ENCODE measurements around the gene HRH1. TPM values are rescaled to one million over a fixed set of nuclear protein-coding genes. Genes with fewer than 3 reads are reported as not detected.
"Not testable (repeated sequence)": the region's sequence is repeated elsewhere in the genome, so short reads cannot be mapped to it uniquely, and the experiment has no call there.

Gene HRH1
- total RNA-seq, 2 donors from 2014 or later, result 5.5 to 11.4 TPM

DNA sequence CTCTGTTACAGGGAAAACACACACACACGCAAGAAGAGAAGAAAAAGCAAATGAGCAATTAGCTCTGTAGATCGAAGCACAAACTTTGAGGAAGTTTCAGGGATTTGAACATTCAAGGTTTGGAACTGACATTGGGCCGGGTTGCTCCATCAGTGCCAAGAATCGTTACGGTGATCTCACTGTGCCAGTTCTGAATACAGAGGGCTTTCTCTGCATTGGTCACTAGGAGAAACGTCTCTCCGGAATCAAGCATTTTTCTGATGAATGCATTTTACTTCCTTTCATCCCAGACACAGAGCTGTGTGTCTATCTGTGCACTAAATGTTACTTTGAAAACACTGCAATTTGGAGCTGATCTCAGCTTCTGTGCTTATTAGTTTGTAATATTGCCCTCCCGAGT is 11.2 kb downstream of the HRH1 start:
- DNase-seq (ENCODE audit: low spot score), result no peak
- intact Hi-C loops (cut with DNase I), result loop anchor here in 1 of 2 donors (10.0 kb wide), 1 partner anchor 159 kb away; no protein-coding TSS in a partner anchor

DNA sequence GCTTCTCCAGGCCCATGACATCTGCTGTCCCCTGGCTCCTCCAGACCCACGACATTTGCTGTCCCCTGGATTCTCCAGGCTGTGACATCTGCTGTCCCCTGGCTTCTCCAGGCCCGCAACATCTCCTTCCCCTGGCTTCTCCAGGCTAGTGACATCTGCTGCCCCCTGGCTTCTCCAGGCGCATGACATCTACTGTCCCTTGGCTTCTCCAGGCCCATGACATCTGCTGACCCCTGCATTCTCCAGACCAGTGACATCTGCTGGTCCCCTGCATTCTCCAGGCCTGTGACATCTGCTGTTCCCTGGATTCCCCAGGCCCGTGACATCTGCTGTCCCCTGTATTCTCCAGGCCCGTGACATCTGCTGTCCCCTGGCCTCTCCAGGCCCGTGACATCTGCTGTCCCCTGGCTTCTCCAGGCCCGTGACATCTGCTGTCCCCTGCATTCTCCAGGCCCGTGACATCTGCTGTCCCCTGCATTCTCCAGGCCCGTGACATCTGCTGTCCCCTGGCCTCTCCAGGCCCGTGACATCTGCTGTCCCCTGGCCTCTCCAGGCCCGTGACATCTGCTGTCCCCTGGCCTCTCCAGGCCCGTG is 12.6 kb downstream of the HRH1 start:
- DNase-seq (ENCODE audit: low spot score), result not testable (repeated sequence)
- intact Hi-C loops (cut with DNase I), result loop anchor here in 1 of 2 donors (10.0 kb wide), 1 partner anchor 158 kb away; no protein-coding TSS in a partner anchor

DNA sequence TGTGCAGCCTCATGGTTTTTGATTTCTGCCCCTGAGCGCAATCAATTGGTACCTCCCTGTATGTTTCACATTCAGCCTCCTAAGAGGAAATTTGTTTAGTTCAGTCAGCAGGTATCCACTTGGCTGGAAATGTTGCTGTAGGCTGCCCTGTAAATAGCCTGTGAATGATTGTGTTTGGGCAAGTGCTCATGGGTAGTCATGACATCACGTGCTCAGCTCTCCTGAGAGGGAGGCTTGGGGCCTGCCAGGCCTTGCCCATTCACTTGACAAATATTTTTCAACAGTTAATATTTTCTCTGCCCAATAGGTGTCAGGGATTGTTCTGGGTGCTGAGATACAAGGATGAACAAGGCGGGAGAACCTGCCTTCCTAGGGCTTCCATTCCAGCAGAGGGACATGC is 13.3 kb downstream of the HRH1 start:
- no peak for DNase-seq (ENCODE audit: low spot score)
- intact Hi-C loops (cut with DNase I), result loop anchor here in 1 of 2 donors (10.0 kb wide), 1 partner anchor 157 kb away; no protein-coding TSS in a partner anchor

DNA sequence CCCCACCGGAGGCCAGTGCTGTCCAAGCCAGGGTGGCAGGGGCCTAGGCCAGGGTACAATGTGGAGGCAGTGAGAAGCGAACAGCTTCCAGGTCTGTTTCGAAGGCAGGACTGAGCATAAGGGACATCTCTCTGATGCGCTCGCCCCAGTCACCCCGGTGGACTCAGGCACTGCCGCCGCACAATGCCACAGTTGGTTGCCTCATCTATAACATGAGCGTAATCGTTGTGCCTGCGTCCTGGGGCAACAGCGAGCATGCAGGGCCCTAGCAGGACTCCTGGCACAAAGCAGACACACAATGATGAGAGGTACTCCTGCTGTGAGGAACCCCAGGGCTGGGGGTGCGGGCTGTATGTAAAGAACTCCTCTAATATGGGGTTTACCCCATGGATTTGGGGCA is 14.1 kb downstream of the HRH1 start:
- intact Hi-C loops (cut with DNase I), result loop anchor here in 1 of 2 donors (10.0 kb wide), 1 partner anchor 156 kb away; no protein-coding TSS in a partner anchor
- no peak for DNase-seq (ENCODE audit: low spot score)

DNA sequence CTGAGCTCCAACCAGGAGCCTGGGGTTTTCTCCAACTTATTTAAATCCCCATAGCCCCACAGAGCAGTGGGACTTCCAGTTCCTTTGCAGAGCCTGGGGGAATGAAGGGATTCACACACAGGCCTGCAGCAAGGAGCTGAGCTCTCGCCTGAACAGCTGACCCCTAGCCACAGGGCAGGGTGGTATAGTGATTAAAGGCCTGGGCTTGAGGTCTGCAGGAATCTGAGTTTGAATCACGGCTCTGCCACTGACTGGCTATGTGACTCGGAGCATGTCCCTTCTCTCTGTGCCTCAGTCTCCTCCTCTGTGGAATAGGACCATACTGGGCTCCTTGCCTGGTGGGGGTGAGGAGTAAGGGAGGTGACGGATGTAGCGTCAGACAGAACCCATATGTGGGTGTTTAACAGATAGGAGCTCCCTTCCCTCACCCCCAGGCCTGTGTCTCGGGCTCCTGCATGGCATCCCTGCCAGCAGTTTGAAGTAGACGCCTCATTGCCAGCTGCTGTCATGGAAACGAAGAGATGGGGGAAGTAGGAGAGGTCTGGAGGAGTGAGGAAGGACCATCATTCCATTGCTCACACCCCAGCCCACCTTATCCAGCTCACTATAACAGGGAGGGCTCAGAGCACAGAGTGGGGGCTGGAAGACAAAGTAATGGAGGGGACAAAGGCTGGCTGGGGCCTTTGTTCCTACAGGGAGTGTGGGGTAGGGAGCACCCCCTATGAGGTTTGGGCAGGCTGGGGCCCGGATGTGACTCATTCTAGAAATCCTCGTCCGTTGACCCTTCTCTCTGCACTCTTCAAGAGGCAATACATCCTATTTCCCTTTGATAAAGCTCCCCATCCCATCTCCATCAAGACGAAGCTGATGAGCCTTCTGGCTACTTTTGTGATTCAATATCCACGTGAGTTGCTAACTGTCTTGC is 14.8 kb downstream of the HRH1 start:
- intact Hi-C loops (cut with DNase I), result loop anchor here in 1 of 2 donors (10.0 kb wide), 1 partner anchor 156 kb away; no protein-coding TSS in a partner anchor
- no peak for DNase-seq (ENCODE audit: low spot score)

DNA sequence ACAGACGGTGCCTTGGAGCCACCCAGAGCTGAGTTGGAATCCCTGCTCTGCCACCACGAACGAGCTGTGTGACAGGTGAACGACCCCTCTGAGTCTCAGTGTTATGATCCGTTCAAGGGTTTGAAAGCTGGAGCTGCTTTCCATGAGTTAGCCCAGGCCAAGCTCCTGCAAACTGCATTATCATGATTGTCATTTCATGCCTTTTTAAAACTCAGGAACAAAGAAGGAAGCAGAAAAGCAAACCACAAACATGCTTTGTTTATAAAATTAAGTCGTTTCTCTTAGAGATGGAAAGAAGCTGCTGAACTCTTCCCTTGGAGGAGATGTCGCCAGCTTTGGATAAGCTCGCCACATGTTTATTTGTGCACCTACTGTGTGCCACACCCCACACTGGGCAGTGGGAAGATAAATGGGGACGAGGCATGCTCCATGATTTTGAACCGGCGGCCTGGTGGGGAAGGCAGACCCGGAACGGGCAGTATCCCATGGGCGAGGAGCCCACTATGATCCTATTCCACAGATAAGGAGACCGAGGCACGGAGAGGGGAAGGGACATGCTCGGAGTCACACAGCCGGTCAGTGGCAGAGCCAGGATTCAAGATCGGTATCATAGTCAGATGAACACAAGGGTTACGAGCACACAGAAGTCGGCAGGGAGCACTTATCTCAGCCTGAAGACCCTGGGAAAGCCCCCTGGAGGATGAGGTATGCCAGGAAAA is 15.9 kb downstream of the HRH1 start:
- intact Hi-C loops (cut with DNase I), result no loop called here

DNA sequence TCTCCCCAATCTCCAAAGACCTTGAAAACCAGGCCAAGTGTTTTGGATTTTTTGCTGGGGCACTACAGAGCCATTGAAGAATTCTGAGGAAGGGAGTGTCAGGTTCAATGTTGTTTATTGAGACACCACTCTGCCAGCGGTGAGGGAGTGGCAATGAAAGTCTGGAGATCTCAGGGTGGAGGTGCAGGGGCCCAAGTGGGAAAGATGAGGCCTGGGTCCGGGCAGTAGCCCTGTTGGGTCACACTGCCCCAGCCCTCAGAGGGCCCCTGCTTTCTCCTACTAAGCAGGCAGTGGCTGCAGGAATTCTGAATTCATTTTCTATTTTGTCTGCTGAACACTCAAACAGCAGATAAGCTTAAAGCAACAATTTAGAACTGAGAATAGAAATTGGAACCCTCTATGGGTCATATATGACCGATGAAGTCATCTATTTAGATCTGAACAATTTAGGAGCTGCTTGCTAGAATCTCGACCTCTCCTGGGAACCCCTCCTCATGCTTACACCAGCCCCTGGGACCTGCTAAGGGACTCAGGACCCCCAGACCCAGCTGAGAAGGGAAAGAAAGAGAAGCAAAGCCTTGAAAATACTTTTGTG is 17.9 kb downstream of the HRH1 start:
- DNase-seq (ENCODE audit: low spot score), result no peak
- intact Hi-C loops (cut with DNase I), result no loop called here

More for the DNA sequence above, 15.9 kb downstream of the HRH1 start:
- no peak for DNase-seq (ENCODE audit: low spot score)

DNA sequence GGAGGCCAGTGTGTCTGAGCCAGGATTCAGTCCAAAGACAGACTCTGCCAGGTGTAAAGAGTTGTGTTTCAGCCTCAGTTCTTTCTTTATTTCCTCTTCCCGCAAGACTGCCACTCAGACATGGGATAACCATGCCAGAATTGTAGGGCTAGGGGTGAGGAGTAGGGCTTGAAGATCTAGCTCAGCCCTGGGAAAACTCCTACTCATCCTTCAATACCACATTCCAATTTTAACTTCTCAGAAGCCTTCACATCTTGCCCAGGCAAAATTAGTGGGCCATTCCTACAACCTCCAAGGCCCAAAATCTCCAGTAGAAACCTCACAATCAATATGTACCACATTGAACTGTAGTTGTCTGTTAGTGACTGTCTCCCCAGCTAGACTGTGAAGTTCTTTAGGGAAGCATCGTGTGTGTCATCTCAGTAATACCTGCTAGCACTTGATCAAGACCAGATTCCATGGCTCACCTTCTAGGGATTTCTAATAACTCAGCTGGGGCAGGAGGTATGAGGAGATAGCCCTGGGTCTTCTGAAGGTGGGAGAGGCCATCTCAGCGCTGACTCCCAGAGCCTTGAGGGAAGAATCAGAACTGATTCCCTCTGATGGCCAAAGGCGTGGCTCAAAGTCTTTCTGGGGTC is 19.7 kb downstream of the HRH1 start:
- DNase-seq (ENCODE audit: low spot score), result no peak
- intact Hi-C loops (cut with DNase I), result no loop called here

DNA sequence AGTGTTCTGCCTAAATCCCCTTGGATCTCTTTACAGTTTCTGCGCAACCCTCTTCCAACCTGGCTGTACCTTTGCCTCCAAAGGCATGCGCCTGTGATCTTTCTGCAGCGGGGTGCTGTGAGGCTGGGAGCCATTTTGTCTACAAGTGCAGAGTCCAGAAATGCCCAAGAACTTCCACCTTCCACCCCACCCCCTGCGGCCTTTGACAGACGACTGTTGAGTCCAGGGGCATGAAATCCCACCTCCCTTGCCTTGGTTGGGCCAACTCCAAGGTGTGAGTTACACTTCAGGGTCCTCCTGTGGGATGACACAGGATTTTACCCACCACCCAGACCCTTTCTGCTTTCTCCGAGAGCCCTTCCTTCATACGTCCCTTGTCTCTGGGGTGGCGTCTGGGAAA is 24.1 kb downstream of the HRH1 start:
- intact Hi-C loops (cut with DNase I), result no loop called here
- no peak for DNase-seq (ENCODE audit: low spot score)

DNA sequence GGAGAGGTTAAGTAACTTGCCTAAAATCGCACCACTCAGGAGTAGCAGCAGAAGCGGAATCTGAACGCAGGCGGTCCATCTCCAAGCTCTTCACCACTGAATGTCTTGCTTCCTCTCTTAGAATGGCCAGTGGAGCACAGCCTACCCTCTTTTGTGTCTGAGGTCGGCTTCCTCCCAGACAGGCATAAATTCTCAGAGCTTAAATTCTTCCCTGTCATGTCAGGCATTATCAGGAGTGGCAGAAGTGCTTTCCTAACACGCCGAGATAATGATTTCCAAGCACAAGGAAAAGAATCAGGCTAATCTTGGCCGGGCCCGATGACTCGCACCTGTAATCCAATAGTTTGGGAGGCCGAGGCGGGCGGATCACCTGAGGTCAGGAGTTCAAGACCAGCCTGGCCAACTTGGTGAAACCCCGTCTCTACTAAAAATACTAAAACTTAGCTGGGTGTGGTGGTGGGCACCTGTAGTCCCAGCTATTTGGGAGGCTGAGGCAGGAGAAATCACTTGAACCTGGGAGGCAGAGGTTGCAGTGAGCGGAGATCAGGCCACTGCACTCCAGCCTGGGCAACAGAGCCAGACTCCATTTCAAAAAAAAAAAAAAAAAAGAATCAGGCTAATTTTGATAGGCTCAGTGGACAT is 30.2 kb downstream of the HRH1 start:
- intact Hi-C loops (cut with DNase I); DNase-seq (ENCODE audit: low spot score): not testable (repeated sequence)

DNA sequence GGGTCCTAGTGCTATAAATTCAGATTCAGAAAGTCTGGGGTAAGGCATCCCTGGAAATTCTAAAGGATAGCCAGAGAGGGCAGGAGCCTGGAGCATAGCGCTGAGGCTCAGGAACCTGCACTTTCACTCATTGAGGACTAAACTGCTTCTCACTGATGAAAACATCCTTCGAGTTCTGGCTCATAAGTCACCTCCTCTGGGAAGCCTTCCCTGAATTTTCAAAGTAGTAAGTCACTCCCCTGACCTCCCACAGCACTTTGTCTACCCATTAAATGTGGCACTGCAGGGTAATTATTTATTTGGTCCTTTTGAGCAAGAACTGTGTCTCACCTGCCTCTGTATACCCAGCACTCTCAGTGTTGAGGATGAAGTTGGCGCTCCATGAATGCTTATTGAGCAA is 30.9 kb downstream of the HRH1 start:
- intact Hi-C loops (cut with DNase I), result no loop called here
- DNase-seq (ENCODE audit: low spot score), result no peak

DNA sequence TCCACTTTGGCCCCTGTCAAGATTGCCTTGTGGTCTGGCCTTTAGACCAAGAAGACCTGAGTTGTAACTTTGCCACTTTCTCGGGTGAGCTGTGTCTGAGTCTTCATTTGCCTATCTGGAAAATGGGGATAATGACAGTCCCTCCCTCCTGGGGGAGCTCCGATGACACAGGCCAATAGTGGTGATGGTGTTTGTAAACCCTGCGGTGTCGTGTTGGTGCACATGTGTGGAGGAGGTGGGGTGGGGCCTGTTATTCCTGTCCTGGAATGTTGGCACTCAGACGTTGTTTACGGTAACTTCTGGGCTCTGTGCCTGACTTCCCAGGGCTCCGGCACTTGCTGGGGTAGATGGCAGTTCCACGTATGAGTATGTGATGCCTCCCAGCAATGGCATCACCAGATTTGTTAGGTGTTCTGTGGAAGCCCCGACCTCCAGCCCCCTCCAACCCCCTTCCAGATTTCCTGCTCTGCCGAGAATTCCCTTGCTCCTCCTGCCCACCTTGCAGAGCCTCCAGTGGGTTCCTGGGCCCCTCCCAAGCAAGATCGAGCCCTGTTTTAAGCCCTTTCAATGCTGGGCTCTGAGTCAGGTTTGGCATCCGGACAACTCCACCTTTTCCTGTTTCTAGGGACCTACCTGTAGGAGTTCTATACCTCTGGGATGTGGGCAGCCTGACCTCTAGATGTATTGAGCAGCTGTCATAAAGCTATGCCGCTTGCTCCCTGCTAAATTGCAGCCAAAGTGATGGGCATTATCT is 31.4 kb downstream of the HRH1 start:
- intact Hi-C loops (cut with DNase I), result no loop called here
- peak; percentile 89 for DNase-seq (ENCODE audit: low spot score)

DNA sequence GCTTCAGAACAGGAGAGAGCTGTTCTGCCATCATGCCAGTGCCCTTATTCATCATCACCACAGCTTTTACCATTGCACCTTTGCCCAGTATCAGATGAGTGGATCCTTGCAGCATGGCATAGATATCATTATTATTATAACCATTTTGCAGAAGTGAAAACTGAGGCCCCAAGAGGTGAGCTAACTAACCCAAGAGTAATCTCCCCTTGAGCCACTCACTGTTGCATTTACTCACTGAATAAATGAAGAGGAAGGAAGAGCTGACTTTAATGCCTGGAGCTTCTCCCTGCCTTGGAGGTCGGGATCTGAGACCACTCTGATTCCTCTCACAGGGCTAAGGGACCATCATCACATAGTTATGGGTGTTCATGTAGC is 32.0 kb downstream of the HRH1 start:
- intact Hi-C loops (cut with DNase I), result no loop called here
- no peak for DNase-seq (ENCODE audit: low spot score)

DNA sequence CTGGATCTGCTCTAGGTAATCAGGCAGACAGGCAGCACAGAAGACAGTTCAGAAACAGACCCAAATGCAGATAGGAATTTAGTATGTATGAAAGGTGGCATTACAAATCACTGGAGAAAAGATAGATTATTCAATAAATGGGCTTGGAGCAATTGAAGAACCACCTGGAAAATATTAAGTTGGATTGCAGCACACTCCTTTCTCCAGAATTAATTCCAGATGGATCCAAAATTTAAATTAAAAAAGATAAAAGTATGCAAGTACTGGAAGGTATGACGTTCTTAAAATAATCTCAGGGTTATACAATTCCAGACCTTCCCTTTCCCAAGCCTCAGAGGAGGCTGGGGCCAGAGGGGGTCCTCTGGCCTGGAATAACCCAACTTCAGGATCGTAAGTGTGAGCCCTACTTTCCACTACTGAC is 32.5 kb downstream of the HRH1 start:
- intact Hi-C loops (cut with DNase I), result no loop called here
- peak; percentile 9 for DNase-seq (ENCODE audit: low spot score)

DNA sequence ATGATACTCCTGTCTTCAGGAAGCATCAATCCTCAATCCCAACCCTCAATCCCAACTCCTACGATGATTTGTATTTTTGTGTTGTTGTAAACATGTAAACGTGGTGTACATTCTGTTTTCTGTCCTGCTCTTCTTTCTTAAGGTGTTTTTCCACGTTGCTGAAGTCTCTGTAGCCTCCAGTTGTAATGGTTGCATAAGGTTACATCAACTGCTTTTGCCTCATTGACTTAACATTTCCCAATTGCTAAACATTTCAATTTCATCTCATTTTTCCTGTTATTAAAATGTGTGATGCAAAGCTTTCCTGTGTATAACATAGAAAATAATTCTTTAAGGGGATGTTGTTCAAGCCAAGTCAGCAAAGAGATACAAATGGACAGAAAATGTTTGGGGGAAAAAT is 33.4 kb downstream of the HRH1 start:
- no peak for DNase-seq (ENCODE audit: low spot score)
- intact Hi-C loops (cut with DNase I), result no loop called here

DNA sequence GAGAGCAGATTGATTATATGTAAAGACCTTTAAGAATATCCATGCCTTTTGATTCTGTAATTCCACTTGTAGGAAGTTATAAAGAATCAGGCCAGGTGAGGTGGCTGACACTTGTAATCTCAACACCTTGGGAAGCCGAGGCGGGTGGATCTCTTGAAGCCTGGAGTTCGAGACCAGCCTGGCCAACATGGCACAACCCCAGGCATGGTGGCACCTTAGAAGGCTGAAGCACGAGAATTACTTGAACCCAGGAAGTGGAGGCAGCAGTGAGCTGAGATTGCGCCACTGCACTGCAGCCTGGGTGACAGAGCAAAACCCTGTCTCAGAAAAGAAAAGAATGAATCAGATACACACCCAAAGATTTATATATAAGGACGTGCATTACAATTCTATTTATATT is 33.9 kb downstream of the HRH1 start:
- intact Hi-C loops (cut with DNase I), result no loop called here
- peak; percentile 11 for DNase-seq (ENCODE audit: low spot score)

DNA sequence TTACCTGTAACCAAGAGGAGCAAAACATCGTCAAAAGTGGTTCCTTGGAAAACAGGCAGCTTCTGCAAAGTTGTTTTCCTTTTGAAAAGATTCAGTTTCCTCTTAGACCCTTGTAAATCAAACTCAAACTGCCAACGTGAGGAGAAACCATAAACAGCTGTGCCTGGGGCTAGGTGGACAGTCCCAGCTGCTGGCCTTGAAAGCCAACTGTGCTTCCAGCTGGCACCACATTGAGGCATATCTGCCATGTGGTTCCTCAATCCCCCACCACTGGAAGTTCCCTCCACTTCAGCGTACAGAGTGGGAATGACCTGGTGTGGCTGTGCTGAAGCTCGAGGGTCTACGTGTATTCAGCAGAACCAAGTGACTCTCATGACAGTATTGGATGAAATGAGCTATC is 40.9 kb downstream of the HRH1 start:
- no peak for DNase-seq (ENCODE audit: low spot score)
- intact Hi-C loops (cut with DNase I), result no loop called here

Data from posterior vena cava (tissue), 2 donors.